ENCODE results near the gene MTMR1. TPM values are rescaled to one million over a fixed set of nuclear protein-coding genes. Genes with fewer than 3 reads are reported as not detected.

MTMR1 gene
- total RNA-seq: 51.5 and 52.6 TPM in 2 replicates

GRCh38 chrX:150692831-150693724, at the start of gene MTMR1:
MTMR1 (plus strand) TSS chrX:150693396; CDS start chrX:150693531, 135 bp downstream.
- H3K9me3 Mint-ChIP-seq: no peaks in the 10 kb centered on the region
- ATAC-seq (ENCODE audit: low read depth) (peak; percentile 51), DNase-seq (peak; percentile 62)
- H3K4me3 Mint-ChIP-seq: peak within 1 kb of the TSS; percentile 88
- peaks cover 11% of the 10 kb centered on the region for H3K36me3 Mint-ChIP-seq (ENCODE audit: low read depth)
- CTCF ChIA-PET: interaction anchor here (4.8 kb wide), 1 partner anchor 9 kb away, joined by 18 read pairs; no protein-coding TSS in a partner anchor
- no peaks in the 10 kb centered on the region for H3K27me3 Mint-ChIP-seq
- intact Hi-C loops (cut with micrococcal nuclease): loop anchor here (2.0 to 10.0 kb wide), 5 partner anchors 124 to 1058 kb away; partner anchors contain the start of genes CD99L2, MAMLD1, MTM1 and TMEM185A
- H3K4me1 Mint-ChIP-seq: peaks cover 69% of the 10 kb centered on the region
- H3K27ac Mint-ChIP-seq: peak within 1 kb of the TSS; percentile 98
- POLR2A ChIA-PET: interaction anchor here (0.6 to 2.7 kb wide), 15 partner anchors 9 to 1161 kb away, joined by 3 to 30 read pairs (median 8); partner anchors contain the start of genes EOLA2 and MTM1
- TF ChIP-seq CTCF (IDR thresholded peaks at IDR 0.05): no peak

GRCh38 chrX:150643958-150644357, 49.2 kb upstream of the MTMR1 start:
- intact Hi-C loops (cut with micrococcal nuclease): no loop called here
- H3K27me3 Mint-ChIP-seq: no peaks in the 10 kb centered on the region
- ChIA-PET CTCF (no interaction called here), POLR2A (no interaction called here)
- H3K27ac Mint-ChIP-seq: no peak overlapping the region
- no peaks in the 10 kb centered on the region for H3K9me3 Mint-ChIP-seq
- DNase-seq: no peak
- peaks cover 57% of the 10 kb centered on the region for H3K36me3 Mint-ChIP-seq (ENCODE audit: low read depth)
- ATAC-seq (ENCODE audit: low read depth): no peak
- no peaks in the 10 kb centered on the region for H3K4me1 Mint-ChIP-seq
- no peak overlapping the region for H3K4me3 Mint-ChIP-seq
- TF ChIP-seq CTCF (IDR thresholded peaks at IDR 0.05): no peak

GRCh38 chrX:150644422-150644821, 48.8 kb upstream of the MTMR1 start:
- no peak overlapping the region for H3K27ac Mint-ChIP-seq
- peaks cover 59% of the 10 kb centered on the region for H3K36me3 Mint-ChIP-seq (ENCODE audit: low read depth)
- H3K9me3 Mint-ChIP-seq: no peaks in the 10 kb centered on the region
- intact Hi-C loops (cut with micrococcal nuclease): no loop called here
- ATAC-seq (ENCODE audit: low read depth) (no peak), DNase-seq (no peak)
- H3K27me3 Mint-ChIP-seq: no peaks in the 10 kb centered on the region
- no peaks in the 10 kb centered on the region for H3K4me1 Mint-ChIP-seq
- POLR2A ChIA-PET: no interaction called here
- TF ChIP-seq CTCF (IDR thresholded peaks at IDR 0.05): no peak
- H3K4me3 Mint-ChIP-seq: no peak overlapping the region
- CTCF ChIA-PET: no interaction called here

- Mint-ChIP-seq H3K9me3 (no peaks in the 10 kb centered on the region), H3K4me1 (no peaks in the 10 kb centered on the region), H3K27ac (no peak overlapping the region), H3K4me3 (no peak overlapping the region), H3K27me3 (no peaks in the 10 kb centered on the region), H3K36me3 (ENCODE audit: low read depth) (peaks cover 65% of the 10 kb centered on the region)
- ChIA-PET CTCF (no interaction called here), POLR2A (interaction anchor here (0.6 kb wide), 1 partner anchor 45 kb away, joined by 10 read pairs; no protein-coding TSS in a partner anchor)
- TF ChIP-seq CTCF (IDR thresholded peaks at IDR 0.05): no peak
- no peak for DNase-seq
- intact Hi-C loops (cut with micrococcal nuclease): no loop called here
- no peak for ATAC-seq (ENCODE audit: low read depth)
Observed at GRCh38 chrX:150647331-150647730, 45.9 kb upstream of the MTMR1 start.

- no peak for DNase-seq
- no peaks in the 10 kb centered on the region for H3K27me3 Mint-ChIP-seq
- ChIA-PET POLR2A (no interaction called here), CTCF (no interaction called here)
- no peak overlapping the region for H3K27ac Mint-ChIP-seq
- peaks cover 66% of the 10 kb centered on the region for H3K36me3 Mint-ChIP-seq (ENCODE audit: low read depth)
- H3K9me3 Mint-ChIP-seq: no peaks in the 10 kb centered on the region
- no peaks in the 10 kb centered on the region for H3K4me1 Mint-ChIP-seq
- intact Hi-C loops (cut with micrococcal nuclease): no loop called here
- no peak overlapping the region for H3K4me3 Mint-ChIP-seq
- no peak for TF ChIP-seq CTCF (IDR thresholded peaks at IDR 0.05)
- no peak for ATAC-seq (ENCODE audit: low read depth)
Observed at GRCh38 chrX:150648296-150648940, 44.8 kb upstream of the MTMR1 start.

Measured in activated B cell treated with CpG ODN at 0.5 μM for 24 hours (primary cell).